Activated CD8-positive, alpha-beta memory T cell treated with anti-CD3 and anti-CD28 coated beads, Interleukin-2, amount 10 ng/mL, durations not matched to agents 7 days and 5 days (primary cell): ENCODE results near the gene ZC3H10. TPM values are rescaled to one million over a fixed set of nuclear protein-coding genes. Genes with fewer than 3 reads are reported as not detected.

Experiments used
- ATAC-seq: fragments of 150-1000 bp; cut with Tn5 transposase; one replicate; pipeline ENCODE4 v1.10.0; 2021; ENCODE audit warnings: moderate library complexity
- CTCF ChIA-PET: fragments of 350-600 bp; sonication (Branson Sonifier 250); formaldehyde crosslinking; loops from one replicate; lab custom pipeline; 2021; ENCODE audit warnings: antibody characterized with exemption; lab: Charles Lee
- DNase-seq: peaks from one replicate; pipeline ENCODE4 v3.0.0-alpha.2; 2020
- H3K27ac Mint-ChIP-seq: one replicate; pipeline ENCODE4 v1.8.0; 2021; ENCODE audit warnings: mild to moderate bottlenecking, mixed read lengths
- H3K27me3 Mint-ChIP-seq: one replicate; pipeline ENCODE4 v1.8.0; 2021; ENCODE audit warnings: mixed read lengths
- H3K36me3 Mint-ChIP-seq: one replicate; pipeline ENCODE4 v1.8.0; 2021; ENCODE audit warnings: mild to moderate bottlenecking, mixed read lengths
- H3K4me1 Mint-ChIP-seq: one replicate; pipeline ENCODE4 v1.8.0; 2021; ENCODE audit warnings: mixed read lengths
- H3K4me3 Mint-ChIP-seq: one replicate; pipeline ENCODE4 v1.8.0; 2021; ENCODE audit warnings: mild to moderate bottlenecking, moderate library complexity, mixed read lengths
- H3K9me3 Mint-ChIP-seq: one replicate; pipeline ENCODE4 v1.8.0; 2022; ENCODE audit warnings: low read depth, mixed read lengths
- total RNA-seq, 2 experiments: library from RNA; stranded (reverse); gene quantifications; one replicate each; pipeline ENCODE4 v1.2.3, GENCODE V29; 2021

ZC3H10 gene
- total RNA-seq, 2 experiments from 2014 or later = 10.3 to 11.7 TPM

DNA sequence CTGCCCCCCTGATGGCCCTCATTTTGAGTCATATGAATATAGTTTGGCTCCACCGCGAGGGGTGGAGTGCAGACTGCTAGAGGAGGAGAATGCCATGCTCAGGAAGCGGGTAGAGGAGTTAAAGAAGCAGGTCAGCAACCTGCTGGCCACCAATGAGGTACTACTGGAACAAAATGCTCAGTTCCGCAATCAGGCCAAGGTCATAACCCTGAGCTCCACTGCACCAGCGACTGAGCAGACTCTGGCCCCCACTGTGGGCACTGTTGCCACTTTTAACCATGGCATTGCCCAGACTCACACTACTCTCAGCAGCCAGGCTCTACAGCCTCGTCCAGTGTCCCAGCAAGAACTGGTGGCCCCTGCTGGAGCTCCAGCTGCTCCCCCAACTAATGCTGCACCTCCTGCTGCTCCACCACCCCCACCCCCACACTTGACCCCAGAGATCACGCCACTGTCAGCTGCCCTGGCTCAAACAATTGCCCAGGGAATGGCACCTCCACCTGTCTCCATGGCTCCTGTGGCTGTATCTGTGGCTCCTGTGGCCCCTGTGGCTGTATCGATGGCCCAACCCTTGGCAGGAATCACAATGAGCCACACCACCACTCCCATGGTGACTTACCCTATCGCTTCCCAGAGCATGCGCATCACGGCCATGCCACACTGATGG lies 3.3 kb downstream of the ZC3H10 start:
- no peak for DNase-seq
- Mint-ChIP-seq H3K9me3 (no peaks in the 10 kb centered on the region), H3K4me3 (no peak overlapping the region), H3K27ac (no peak overlapping the region), H3K27me3 (no peaks in the 10 kb centered on the region), H3K4me1 (peaks cover 45% of the 10 kb centered on the region), H3K36me3 (peaks cover 17% of the 10 kb centered on the region)
- no peak for ATAC-seq
- CTCF ChIA-PET = interaction anchor here (1.9 to 5.5 kb wide), 3 partner anchors 15 to 385 kb away, joined by 5 to 154 read pairs (median 66); partner anchors contain the start of genes PA2G4 and SMARCC2

DNA sequence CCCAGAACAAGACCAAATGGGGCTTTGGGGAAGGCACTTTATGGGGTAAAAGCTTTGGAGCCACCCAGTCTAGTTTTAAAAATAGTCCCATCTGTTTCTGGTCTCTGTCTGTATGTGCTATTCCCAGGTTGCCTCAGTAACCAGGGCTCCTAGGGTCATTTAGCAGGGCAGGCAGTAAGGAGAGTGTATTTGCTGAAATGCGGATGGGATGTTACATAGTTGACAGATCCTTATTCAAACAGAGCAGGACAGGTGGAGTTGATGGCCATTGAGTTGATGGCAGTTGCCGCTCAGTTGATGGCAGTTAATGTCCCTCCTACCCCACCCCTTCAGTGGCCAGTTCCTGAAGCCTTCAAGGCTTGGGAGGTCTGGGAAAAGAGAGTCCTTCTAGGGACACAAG lies 4.6 kb downstream of the ZC3H10 start:
- peaks cover 57% of the 10 kb centered on the region for H3K4me1 Mint-ChIP-seq
- H3K36me3 Mint-ChIP-seq = peaks cover 5% of the 10 kb centered on the region
- no peak for DNase-seq
- no peak for ATAC-seq
- no peaks in the 10 kb centered on the region for H3K9me3 Mint-ChIP-seq
- H3K27me3 Mint-ChIP-seq = no peaks in the 10 kb centered on the region
- CTCF ChIA-PET = interaction anchor here (0.7 to 8.8 kb wide), 4 partner anchors 18 to 341 kb away, joined by 3 to 151 read pairs (median 6); partner anchors contain the start of genes RNF41 and SMARCC2
- no peak overlapping the region for H3K4me3 Mint-ChIP-seq
- H3K27ac Mint-ChIP-seq = no peak overlapping the region

DNA sequence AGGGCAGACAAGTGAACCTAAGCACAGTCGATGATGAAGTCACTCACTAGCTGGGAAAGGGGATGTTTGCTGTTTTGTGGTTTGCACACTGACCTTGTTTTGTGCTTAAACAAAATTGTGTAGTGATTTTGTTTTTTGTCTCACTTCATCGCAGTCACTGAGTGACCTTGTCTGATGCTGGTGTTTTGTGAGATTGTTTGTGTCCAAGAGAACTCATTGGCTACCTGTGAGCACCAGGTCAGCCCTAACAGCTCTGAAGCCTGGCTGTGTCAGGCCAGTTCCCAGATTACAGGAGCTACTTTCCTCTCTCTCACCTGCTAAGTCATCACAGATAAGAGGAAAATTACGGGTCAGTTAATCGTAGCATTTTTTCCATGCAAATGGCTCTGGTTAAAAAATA lies 6.1 kb downstream of the ZC3H10 start:
- Mint-ChIP-seq H3K9me3 (no peaks in the 10 kb centered on the region), H3K4me1 (peaks cover 47% of the 10 kb centered on the region), H3K27ac (no peak overlapping the region), H3K27me3 (no peaks in the 10 kb centered on the region), H3K36me3 (peaks cover 1% of the 10 kb centered on the region), H3K4me3 (no peak overlapping the region)
- CTCF ChIA-PET = interaction anchor here (0.8 to 8.8 kb wide), 9 partner anchors 9 to 340 kb away, joined by 3 to 151 read pairs (median 4); partner anchors contain the start of genes MYL6, PA2G4, RNF41 and SMARCC2
- ATAC-seq = no peak
- no peak for DNase-seq

DNA sequence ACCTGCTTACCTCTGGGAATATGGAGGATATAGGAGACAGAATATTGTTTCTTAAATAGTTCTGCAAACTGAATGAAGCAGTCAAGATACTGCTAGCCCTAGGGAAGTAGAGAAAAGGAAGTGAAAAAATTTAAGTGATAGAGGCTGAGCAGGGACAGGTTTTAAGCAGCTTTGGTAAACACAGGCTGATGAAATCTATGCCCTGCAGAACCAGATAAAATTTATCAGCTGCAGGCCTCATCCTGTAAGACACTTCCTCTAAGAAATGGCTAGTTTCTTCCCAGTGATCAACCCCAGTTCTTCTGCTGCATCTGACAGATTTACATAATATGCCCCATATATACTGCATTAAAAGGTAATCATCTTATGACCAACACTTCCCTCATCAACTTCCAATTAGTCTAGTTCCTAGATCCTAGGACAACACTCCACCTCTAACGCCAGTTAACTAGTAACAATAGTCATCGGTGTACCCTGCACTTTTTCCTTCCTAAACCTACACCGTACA lies 8.7 kb downstream of the ZC3H10 start:
- no peak for ATAC-seq
- Mint-ChIP-seq H3K36me3 (peaks cover 25% of the 10 kb centered on the region), H3K9me3 (no peaks in the 10 kb centered on the region), H3K4me3 (peak overlapping the region; percentile 98), H3K27me3 (no peaks in the 10 kb centered on the region), H3K4me1 (peaks cover 58% of the 10 kb centered on the region), H3K27ac (peak overlapping the region; percentile 93)
- CTCF ChIA-PET = interaction anchor here (0.6 to 8.8 kb wide), 15 partner anchors 9 to 397 kb away, joined by 3 to 151 read pairs (median 9); partner anchors contain the start of genes ANKRD52, MYL6, MYL6B and PA2G4
- DNase-seq = no peak

DNA sequence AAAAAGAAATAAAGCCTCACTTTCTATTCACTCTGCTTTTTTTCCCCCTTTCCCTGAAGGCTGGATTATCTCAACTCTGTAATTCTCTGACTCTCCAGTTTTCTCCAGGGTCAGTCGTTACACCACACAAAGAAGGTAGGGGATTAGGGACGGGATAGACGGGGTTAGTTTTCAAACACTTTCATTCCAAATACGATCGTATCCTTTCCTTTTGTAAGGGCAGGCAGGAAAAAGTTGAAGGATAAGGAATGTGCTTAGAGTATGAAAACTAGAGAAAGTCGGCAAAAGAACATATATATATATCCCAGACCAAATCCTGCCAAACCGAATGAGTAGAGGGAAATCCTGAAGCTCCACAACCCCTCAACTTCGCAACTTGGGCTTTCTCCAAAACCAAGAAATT lies 9.4 kb downstream of the ZC3H10 start:
- H3K4me1 Mint-ChIP-seq = peaks cover 65% of the 10 kb centered on the region
- no peak for DNase-seq
- H3K27ac Mint-ChIP-seq = peak overlapping the region; percentile 93
- H3K4me3 Mint-ChIP-seq = peak overlapping the region; percentile 98
- H3K9me3 Mint-ChIP-seq = no peaks in the 10 kb centered on the region
- CTCF ChIA-PET = interaction anchor here (0.6 to 8.8 kb wide), 18 partner anchors 8 to 397 kb away, joined by 3 to 151 read pairs (median 8); partner anchors contain the start of genes MYL6, MYL6B, PA2G4 and RNF41
- H3K27me3 Mint-ChIP-seq = no peaks in the 10 kb centered on the region
- ATAC-seq = no peak
- H3K36me3 Mint-ChIP-seq = peaks cover 32% of the 10 kb centered on the region

DNA sequence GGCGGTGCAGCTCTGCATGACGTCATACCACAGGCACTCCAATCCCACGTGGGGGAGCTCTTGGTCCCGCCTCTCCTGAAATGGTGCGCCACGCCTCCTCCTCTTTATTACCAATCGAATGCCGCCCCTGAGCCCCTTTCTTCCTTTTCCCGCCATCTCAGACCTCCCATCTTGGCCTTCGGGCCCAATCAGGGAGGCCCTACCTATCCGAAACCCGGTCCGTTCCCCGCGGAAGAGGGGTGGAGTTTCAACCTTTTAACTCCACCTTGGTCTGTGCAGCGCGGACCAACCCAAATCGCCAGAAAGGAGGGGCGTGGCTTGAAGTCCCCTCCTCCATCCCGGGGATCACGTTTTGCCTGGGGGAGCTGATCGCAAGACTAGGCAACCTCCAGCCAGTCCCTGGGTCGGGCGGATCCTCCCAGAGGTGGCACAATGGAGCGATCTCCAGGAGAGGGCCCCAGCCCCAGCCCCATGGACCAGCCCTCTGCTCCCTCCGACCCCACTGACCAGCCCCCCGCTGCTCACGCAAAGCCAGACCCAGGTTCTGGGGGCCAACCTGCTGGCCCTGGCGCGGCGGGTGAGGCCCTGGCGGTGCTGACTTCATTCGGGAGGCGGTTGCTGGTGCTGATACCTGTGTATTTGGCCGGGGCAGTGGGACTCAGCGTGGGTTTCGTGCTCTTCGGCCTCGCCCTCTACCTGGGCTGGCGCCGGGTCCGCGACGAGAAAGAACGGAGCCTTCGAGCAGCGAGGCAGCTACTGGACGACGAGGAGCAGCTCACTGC lies 10.0 kb downstream of the ZC3H10 start, which contains the start of gene ESYT1:
Gene ESYT1, plus strand, starts transcription at position 380 of the 782 bp plus-strand sequence. Its CDS starts 53 bp downstream, at position 433.
- peaks cover 66% of the 10 kb centered on the region for H3K4me1 Mint-ChIP-seq
- no peaks in the 10 kb centered on the region for H3K9me3 Mint-ChIP-seq
- peak within 1 kb of the TSS; percentile 98 for H3K4me3 Mint-ChIP-seq
- ATAC-seq (peak; percentile 91), DNase-seq (peak; percentile 100)
- CTCF ChIA-PET = interaction anchor here (0.6 to 8.8 kb wide), 20 partner anchors 8 to 501 kb away, joined by 3 to 151 read pairs (median 6); partner anchors contain the start of genes MYL6, MYL6B, PA2G4 and RNF41
- peaks cover 36% of the 10 kb centered on the region for H3K36me3 Mint-ChIP-seq
- peak within 1 kb of the TSS; percentile 93 for H3K27ac Mint-ChIP-seq
- no peaks in the 10 kb centered on the region for H3K27me3 Mint-ChIP-seq

DNA sequence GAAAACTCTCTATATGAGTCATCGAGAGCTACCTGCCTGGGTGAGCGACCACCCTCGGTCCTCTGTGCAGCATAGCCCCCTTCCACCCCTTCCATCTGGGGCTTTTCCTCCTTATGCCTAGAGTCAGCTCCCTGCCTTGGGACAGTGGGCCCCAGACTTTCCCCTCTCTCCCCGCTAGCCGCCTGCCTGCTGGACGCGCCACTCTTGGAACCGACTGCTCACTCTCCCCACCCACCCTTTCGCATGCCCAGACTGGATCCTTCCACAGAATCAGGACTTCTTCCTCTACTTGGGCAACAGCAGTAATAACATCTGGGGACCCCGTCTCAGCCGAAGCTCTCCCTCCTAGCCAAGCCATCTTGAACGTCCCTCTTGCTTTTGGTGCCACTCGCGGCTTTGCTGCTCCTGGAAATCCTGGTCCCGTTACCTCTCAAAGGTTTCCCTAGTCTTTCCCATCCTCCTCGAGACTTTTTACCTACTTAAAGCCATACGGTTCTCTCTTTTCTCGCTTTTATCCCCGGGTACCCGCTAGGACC lies 10.7 kb downstream of the ZC3H10 start:
- Mint-ChIP-seq H3K36me3 (peaks cover 42% of the 10 kb centered on the region), H3K27me3 (no peaks in the 10 kb centered on the region), H3K4me3 (peak overlapping the region; percentile 98), H3K27ac (peak overlapping the region; percentile 93), H3K4me1 (peaks cover 68% of the 10 kb centered on the region), H3K9me3 (no peaks in the 10 kb centered on the region)
- ATAC-seq = no peak
- DNase-seq = no peak
- CTCF ChIA-PET = interaction anchor here (0.8 to 8.8 kb wide), 17 partner anchors 9 to 500 kb away, joined by 3 to 151 read pairs (median 8); partner anchors contain the start of genes MYL6, MYL6B, PA2G4 and RNF41

DNA sequence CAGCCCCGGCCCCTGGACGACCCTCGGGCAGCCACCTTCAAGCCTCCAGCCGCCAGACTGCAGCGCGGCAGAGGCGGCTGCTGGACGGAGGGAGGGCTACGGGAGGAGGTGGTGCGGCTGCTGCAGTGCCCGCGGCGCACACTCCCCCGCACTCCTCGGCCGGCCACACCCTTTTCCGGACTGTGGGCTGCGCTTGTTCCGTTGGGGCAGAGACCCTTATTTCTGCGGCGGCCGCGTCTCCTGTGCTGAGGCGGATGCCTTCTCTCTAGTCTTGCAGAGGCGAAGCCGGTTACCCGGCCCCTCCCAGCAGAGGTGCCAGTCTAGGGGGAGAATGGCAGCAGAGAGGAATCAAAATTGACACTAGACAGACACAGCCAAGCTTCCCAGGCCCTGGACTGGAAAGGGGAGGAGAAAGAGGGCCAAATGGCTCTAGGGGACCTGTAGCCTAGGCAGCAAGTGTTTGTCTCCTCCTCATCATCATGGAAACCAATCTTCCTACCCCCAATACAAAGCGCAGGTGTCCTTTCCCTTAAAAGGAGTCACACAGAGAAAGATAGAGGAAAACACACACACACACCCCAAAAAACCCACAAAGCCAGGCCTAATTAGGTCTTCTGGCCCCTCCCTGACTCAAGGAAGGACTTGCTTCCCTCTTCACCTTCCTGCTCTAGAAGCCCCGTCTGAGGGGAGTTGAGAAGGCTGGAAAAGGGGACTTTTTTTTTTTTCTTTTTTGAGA lies 11.3 kb downstream of the ZC3H10 start:
- Mint-ChIP-seq H3K27me3 (no peaks in the 10 kb centered on the region), H3K36me3 (peaks cover 48% of the 10 kb centered on the region)

DNA sequence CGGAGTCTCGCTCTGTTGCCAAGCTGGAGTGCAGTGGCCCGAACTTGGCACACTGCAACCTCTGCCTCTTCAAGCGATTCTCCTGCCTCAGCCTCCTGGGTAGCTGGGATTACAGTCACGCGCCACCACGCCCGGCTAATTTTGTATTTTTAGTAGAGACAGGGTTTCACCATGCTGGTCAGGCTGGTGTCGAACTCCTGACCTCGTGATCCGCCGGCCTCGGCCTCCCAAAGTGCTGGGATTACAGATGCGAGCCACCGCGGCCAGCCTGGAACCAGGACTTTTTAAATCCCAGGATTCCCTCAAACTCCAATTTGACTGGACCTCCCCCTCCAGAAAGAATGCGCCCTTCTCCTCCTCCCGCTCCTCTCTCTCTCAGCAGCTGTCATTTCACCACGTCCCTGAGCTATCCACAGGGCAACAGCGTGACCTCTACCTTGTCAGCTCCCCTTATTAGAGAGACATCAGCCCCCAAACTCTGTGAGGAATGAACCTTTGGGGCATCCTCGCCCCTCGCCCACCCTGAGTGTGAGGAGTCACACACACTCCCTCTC lies 12.0 kb downstream of the ZC3H10 start:
- DNase-seq = no peak
- Mint-ChIP-seq H3K27ac (peak overlapping the region; percentile 93), H3K4me3 (peak overlapping the region; percentile 98), H3K36me3 (peaks cover 49% of the 10 kb centered on the region), H3K27me3 (no peaks in the 10 kb centered on the region), H3K4me1 (peaks cover 63% of the 10 kb centered on the region), H3K9me3 (no peaks in the 10 kb centered on the region)
- ATAC-seq = no peak
- CTCF ChIA-PET = interaction anchor here (0.9 to 8.8 kb wide), 5 partner anchors 12 to 60 kb away, joined by 3 to 151 read pairs (median 15); partner anchors contain the start of genes MYL6B, SMARCC2 and ZC3H10

More for the DNA sequence above, 11.3 kb downstream of the ZC3H10 start:
- ATAC-seq (peak; percentile 36), DNase-seq (peak; percentile 93)
- H3K4me3 Mint-ChIP-seq = peak overlapping the region; percentile 98
- CTCF ChIA-PET = interaction anchor here (0.9 to 8.8 kb wide), 10 partner anchors 8 to 335 kb away, joined by 3 to 151 read pairs (median 16); partner anchors contain the start of genes MYL6, MYL6B, RPL41 and SMARCC2
- H3K9me3 Mint-ChIP-seq = no peaks in the 10 kb centered on the region
- H3K4me1 Mint-ChIP-seq = peaks cover 68% of the 10 kb centered on the region
- peak overlapping the region; percentile 93 for H3K27ac Mint-ChIP-seq

DNA sequence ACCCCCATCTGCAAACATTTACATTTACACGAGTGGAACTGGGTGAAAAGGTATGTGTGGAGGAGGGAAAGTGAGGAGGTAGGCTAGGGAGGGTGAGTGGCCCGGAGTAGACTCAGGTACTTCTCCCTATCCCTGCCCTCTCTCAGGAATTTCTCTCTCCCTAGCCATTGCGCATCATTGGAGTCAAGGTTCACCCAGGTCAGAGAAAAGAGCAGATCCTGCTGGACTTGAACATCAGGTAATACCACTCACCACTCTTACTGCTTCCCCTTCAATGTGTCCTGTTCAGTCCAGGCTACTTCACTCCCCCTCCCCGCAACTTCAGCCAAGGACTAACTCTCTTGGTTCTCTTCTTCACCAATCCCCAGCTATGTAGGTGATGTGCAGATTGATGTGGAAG lies 12.8 kb downstream of the ZC3H10 start:
- peak overlapping the region; percentile 93 for H3K27ac Mint-ChIP-seq
- peaks cover 52% of the 10 kb centered on the region for H3K36me3 Mint-ChIP-seq
- DNase-seq = no peak
- peaks cover 59% of the 10 kb centered on the region for H3K4me1 Mint-ChIP-seq
- CTCF ChIA-PET = interaction anchor here (8.8 kb wide), 1 partner anchor 59 kb away, joined by 151 read pairs; the partner anchor contains the start of gene SMARCC2
- H3K27me3 Mint-ChIP-seq = no peaks in the 10 kb centered on the region
- H3K4me3 Mint-ChIP-seq = peak overlapping the region; percentile 98
- no peaks in the 10 kb centered on the region for H3K9me3 Mint-ChIP-seq
- ATAC-seq = no peak

DNA sequence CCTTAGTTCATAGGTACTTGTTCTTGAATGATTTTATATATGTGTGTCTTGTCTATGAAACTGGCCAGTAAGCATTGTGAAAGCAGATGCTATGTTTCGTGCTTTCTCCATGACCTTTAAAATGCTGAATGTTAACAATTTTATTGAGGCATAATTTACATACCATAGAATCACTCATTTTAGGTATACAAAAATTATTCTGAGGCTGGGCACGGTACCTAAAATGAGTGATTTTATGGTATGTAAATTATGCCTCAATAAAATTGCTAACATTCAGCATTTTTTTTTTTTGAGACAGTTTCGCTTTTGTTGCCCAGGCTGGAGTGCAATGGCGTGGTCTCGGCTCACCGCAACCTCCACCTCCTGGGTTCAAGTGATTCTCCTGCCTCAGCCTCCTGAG lies 16.8 kb downstream of the ZC3H10 start:
- no peak for DNase-seq
- CTCF ChIA-PET = interaction anchor here (1.6 kb wide), 1 partner anchor 55 kb away, joined by 6 read pairs; the partner anchor contains the start of gene SMARCC2
- Mint-ChIP-seq H3K4me1 (peaks cover 56% of the 10 kb centered on the region), H3K4me3 (no peak overlapping the region), H3K27ac (no peak overlapping the region), H3K9me3 (no peaks in the 10 kb centered on the region), H3K36me3 (peaks cover 84% of the 10 kb centered on the region), H3K27me3 (no peaks in the 10 kb centered on the region)
- no peak for ATAC-seq
